GM12878 (cell line): ENCODE measurements around the gene PTCD2. TPM values are rescaled to one million over a fixed set of nuclear protein-coding genes. Genes with fewer than 3 reads are reported as not detected.

ENCODE experiments used
- ATAC-seq: fragments of 200-7000 bp; cut with Tn5 transposase; 3 replicates; pipeline ENCODE4 v1.9.1; 2020; ENCODE audit warnings: mild to moderate bottlenecking, moderate library complexity
- BruUV-seq: library from RNA; stranded (reverse); fragments of 400-500 nt; replicated peaks from 2 replicates; lab custom pipeline; 2021; lab: Mats Ljungman, UMichigan
- CTCF ChIA-PET: fragments of 300-600 bp; sonication (Branson Sonifier 250); formaldehyde crosslinking; extraction: SDS; loops from one replicate; lab custom pipeline; 2021; ENCODE audit warnings: inconsistent platforms; lab: Yijun Ruan, JAX
- POLR2A ChIA-PET: fragments of 350-600 bp; formaldehyde crosslinking; extraction: SDS; loops from one replicate; lab custom pipeline; 2021; ENCODE audit warnings: inconsistent platforms; lab: Charles Lee
- RAD21 ChIA-PET: fragments of 300-600 bp; sonication (Branson Sonifier 250); formaldehyde crosslinking; loops from one replicate; lab custom pipeline; 2023; ENCODE audit warnings: antibody characterized with exemption; ENCODE audit not compliant: unreplicated experiment; lab: Charles Lee
- SMC1A ChIA-PET: fragments of 300-600 bp; sonication (Branson Sonifier 250); formaldehyde crosslinking; loops from one replicate; lab custom pipeline; 2023; ENCODE audit not compliant: unreplicated experiment, uncharacterized antibody; lab: Charles Lee
- DNase-seq: peaks from one replicate; pipeline ENCODE4 v3.0.0-alpha.2; 2011; ENCODE audit warnings: low read depth, low spot score
- FAIRE-seq: peaks from 3 replicates; lab custom pipeline; 2011; peaks lifted over from hg19 to GRCh38; lab: Jason Lieb, UNC
- H2AFZ ChIP-seq: 2 replicates; pipeline ENCODE4 v1.6.0; 2011; ENCODE audit warnings: low read depth, low read length, control low read depth; ENCODE audit not compliant: control insufficient read depth
- H3K27ac ChIP-seq: 2 replicates; pipeline ENCODE4 v1.5.1; 2011; ENCODE audit warnings: control low read depth; ENCODE audit not compliant: control insufficient read depth, insufficient read depth
- H3K27me3 ChIP-seq, 2 experiments: replicated peaks in 1 of 2; 2 replicates each; pipeline versions ENCODE4 v1.6.0 to v1.6.1; 2011; ENCODE audit warnings: low read length in 1 of 2; ENCODE audit not compliant: control insufficient read depth in 2 of 2, insufficient read depth in 2 of 2
- H3K36me3 ChIP-seq, 2 experiments: 2 replicates each; pipeline ENCODE4 v1.5.1; 2011; ENCODE audit warnings: low read length in 1 of 2; ENCODE audit not compliant: control insufficient read depth in 2 of 2, insufficient read depth in 2 of 2
- H3K4me1 ChIP-seq: 2 replicates; pipeline ENCODE4 v1.6.1; 2011; ENCODE audit warnings: mild to moderate bottlenecking, low read length, moderate library complexity, mixed read lengths; ENCODE audit not compliant: control insufficient read depth, insufficient read depth
- H3K4me2 ChIP-seq: 2 replicates; pipeline ENCODE4 v1.6.0; 2011; ENCODE audit warnings: control low read depth; ENCODE audit not compliant: control insufficient read depth, insufficient read depth
- H3K4me3 ChIP-seq: fragments of 200-600 bp; sonication (generic); 2 replicates; pipeline ENCODE4 v1.5.1; 2016
- H3K79me2 ChIP-seq: 2 replicates; pipeline ENCODE4 v1.6.0; 2011; ENCODE audit warnings: low read length; ENCODE audit not compliant: control insufficient read depth, insufficient read depth
- H3K9ac ChIP-seq: 2 replicates; pipeline ENCODE4 v1.8.0; 2011; ENCODE audit warnings: low read length, control low read depth, mixed read lengths; ENCODE audit not compliant: control insufficient read depth, insufficient read depth
- H3K9me3 ChIP-seq: replicated peaks from 3 replicates; pipeline ENCODE4 v1.5.1; 2011; ENCODE audit warnings: mild to moderate bottlenecking, low read length; ENCODE audit not compliant: control insufficient read depth, insufficient read depth
- H4K20me1 ChIP-seq: 2 replicates; pipeline ENCODE4 v1.6.0; 2011; ENCODE audit not compliant: control insufficient read depth, insufficient read depth
- CREB1 ChIP-seq: IDR thresholded peaks from 2 replicates; pipeline ENCODE4 v1.6.1; 2012; ENCODE audit warnings: low read depth, mild to moderate bottlenecking, inconsistent platforms
- CUX1 ChIP-seq: IDR thresholded peaks from 2 replicates; pipeline ENCODE4 v1.6.1; 2012; ENCODE audit warnings: improper control_type of control experiment, low read depth, low read length; ENCODE audit not compliant: insufficient replicate concordance
- MEF2A ChIP-seq: IDR thresholded peaks from 2 replicates; pipeline ENCODE4 v1.6.1; 2011; ENCODE audit warnings: low read depth, mild to moderate bottlenecking, low read length, moderate library complexity; ENCODE audit not compliant: insufficient read depth
- MYB ChIP-seq: fragments of 150-350 bp; IDR thresholded peaks from 2 replicates; pipeline ENCODE4 v1.6.1; 2014; ENCODE audit warnings: mild to moderate bottlenecking, low read depth, low read length, borderline replicate concordance
- NFXL1 ChIP-seq: fragments of 450-650 bp; IDR thresholded peaks from 2 replicates; pipeline ENCODE4 v1.6.1; 2017; ENCODE audit warnings: antibody characterized with exemption, mild to moderate bottlenecking, borderline replicate concordance
- NFYA ChIP-seq: IDR thresholded peaks from 2 replicates; pipeline ENCODE4 v1.6.1; 2011; ENCODE audit warnings: low read depth, mild to moderate bottlenecking, low read length, improper control_type of control experiment, borderline replicate concordance
- NR2C1 ChIP-seq: fragments of 450-650 bp; IDR thresholded peaks from 2 replicates; pipeline ENCODE4 v1.6.1; 2017; ENCODE audit warnings: antibody characterized with exemption, mild to moderate bottlenecking, moderate library complexity
- NR2C2 ChIP-seq: IDR thresholded peaks from 2 replicates; pipeline ENCODE4 v1.6.1; 2011; ENCODE audit warnings: borderline replicate concordance, low read depth; ENCODE audit not compliant: control insufficient read depth, insufficient read length
- NRF1 ChIP-seq: conservative IDR thresholded peaks from 2 replicates; pipeline ENCODE4 v1.6.1; 2011; ENCODE audit warnings: mild to moderate bottlenecking, low read depth, low read length, improper control_type of control experiment
- POLR2A ChIP-seq: IDR thresholded peaks from 2 replicates; pipeline ENCODE4 v1.6.1; 2011; ENCODE audit warnings: low read depth, mild to moderate bottlenecking, low read length
- SMC3 ChIP-seq: IDR thresholded peaks from 2 replicates; pipeline ENCODE4 v1.6.1; 2011; ENCODE audit warnings: low read length, improper control_type of control experiment, borderline replicate concordance
- USF1 ChIP-seq: IDR thresholded peaks from 2 replicates; pipeline ENCODE4 v1.6.1; 2011; ENCODE audit warnings: borderline replicate concordance, low read depth, mild to moderate bottlenecking, moderate library complexity, mixed read lengths, low read length; ENCODE audit not compliant: insufficient read depth; ENCODE audit errors: extremely low read length
- USF2 ChIP-seq: IDR thresholded peaks from 2 replicates; pipeline ENCODE4 v1.6.1; 2011; ENCODE audit warnings: low read depth, low read length, improper control_type of control experiment, borderline replicate concordance
- YY1 ChIP-seq: IDR thresholded peaks from 2 replicates; pipeline ENCODE4 v1.6.1; 2011; ENCODE audit warnings: low read depth, mild to moderate bottlenecking, low read length
- ZNF622 ChIP-seq: fragments of 450-650 bp; IDR thresholded peaks from 2 replicates; pipeline ENCODE4 v1.6.1; 2017; ENCODE audit warnings: mild to moderate bottlenecking, inconsistent platforms
- WGBS: methylation state at CpG from one replicate; pipeline ENCODE4 v1.1.6; 2016; ENCODE audit warnings: low lambda C conversion rate; ENCODE audit not compliant: insufficient replicate concordance, insufficient coverage; ENCODE audit errors: missing lambda C conversion rate; 5-methylcytosine and 5-hydroxymethylcytosine counted together
- in situ Hi-C: fragments of 300-500 bp; cut with MboI; formaldehyde crosslinking; loops from 9 replicates; pipeline ENCODE4 v1.14.3; 2018; ENCODE audit warnings: mixed read lengths
- intact Hi-C: fragments of 100-400 bp; cut with micrococcal nuclease; formaldehyde crosslinking; loops from one replicate; pipeline ENCODE4 v1.14.2; 2022; ENCODE audit not compliant: unreplicated experiment
- polyA plus RNA-seq, 11 experiments: library from polyadenylated mRNA; depleted of rRNA in 4 of 11; unstranded in 6 of 11; stranded (reverse) in 5 of 11; fragments of >200 nt; fragmentation: Nextera tagmentation in 4 of 11; fragmentation: Illumina TruSeq in 1 of 11; extraction: Ambion mirVana in 4 of 11; extraction: Trizol in 1 of 11; gene quantifications; 1 replicate in 1 of 11; 2 replicates in 10 of 11; pipeline versions ENCODE4 v1.2.1 to v1.2.3, GENCODE V29; 2011 to 2016; ENCODE audit warnings: inconsistent platforms in 2 of 11, missing spikeins in 2 of 11, low read depth in 1 of 11
- total RNA-seq, 4 experiments: library from RNA; depleted of rRNA in 3 of 4; stranded (reverse); fragments of >200 nt in 3 of 4; fragmentation: Illumina TruSeq in 1 of 4; extraction: Trizol in 1 of 4; gene quantifications; 2 replicates each; pipeline versions ENCODE4 v1.2.1 to v1.2.3, GENCODE V29; 2013 to 2021

The PTCD2 gene
- total and polyA plus RNA-seq, 10 of the 15 experiments (the other 5 are each of a cell fraction or from before 2014, with no cell fraction given), result 8.7 to 15.0 (median 11.9) TPM

- WGBS, result under 1% methylated on average over 61 of the region's 76 CpGs
- H3K4me1 ChIP-seq, result peaks cover 22% of the 10 kb centered on the region
- in situ Hi-C loops, result loop anchor here (5.0 kb wide), 2 partner anchors 171 to 526 kb away; no protein-coding TSS in a partner anchor
- TF ChIP-seq USF2 (no peak), NR2C1 (no peak), SMC3 (peak; percentile 61), USF1 (no peak), POLR2A (peak; percentile 100), YY1 (peak; percentile 49; the same call in 1 of the 2 replicates), NRF1 (peak; percentile 53), ZNF622 (no peak), MYB (no peak), CUX1 (no peak), CREB1 (peak; percentile 74), NR2C2 (no peak), MEF2A (no peak), NFYA (no peak), NFXL1 (no peak)
Measured at GRCh38 chr5:72307968-72308852, 12.0 kb upstream of the PTCD2 start.

More at GRCh38 chr5:72307968-72308852, 12.0 kb upstream of the PTCD2 start:
- ChIA-PET CTCF (interaction anchor here (0.6 to 5.3 kb wide), 40 partner anchors 9 to 707 kb away, joined by 3 to 35 read pairs (median 5); partner anchors contain the start of genes MRPS27 and PTCD2), POLR2A (interaction anchor here (0.6 to 2.0 kb wide), 15 partner anchors 9 to 721 kb away, joined by 3 to 9 read pairs (median 4); partner anchors contain the start of genes MCCC2, MRPS27 and PTCD2), RAD21 (interaction anchor here (0.6 to 4.3 kb wide), 29 partner anchors 10 to 525 kb away, joined by 3 to 31 read pairs (median 4); partner anchors contain the start of genes MRPS27 and PTCD2), SMC1A (interaction anchor here (0.6 to 4.0 kb wide), 34 partner anchors 9 to 534 kb away, joined by 3 to 33 read pairs (median 4); partner anchors contain the start of genes MRPS27 and PTCD2)
- ATAC-seq (peak; percentile 95), FAIRE-seq (peak; percentile 91), DNase-seq (peak; percentile 94)
- H3K4me2 ChIP-seq, result peak overlapping the region; percentile 72
- peak overlapping the region; percentile 79 for H3K4me3 ChIP-seq
- TSS peak; percentile 71 for BruUV-seq
- H3K27me3 ChIP-seq, result no peaks in the 10 kb centered on the region
- H3K9me3 ChIP-seq, result no peaks in the 10 kb centered on the region
- peaks cover 40% of the 10 kb centered on the region for H3K79me2 ChIP-seq
- H2AFZ ChIP-seq, result peak overlapping the region; percentile 75
- no peaks in the 10 kb centered on the region for H4K20me1 ChIP-seq
- peaks cover 1 to 15% of the 10 kb centered on the region in 2 experiments; a peak in 2 of 4 replicates for H3K36me3 ChIP-seq
- H3K27ac ChIP-seq, result peak overlapping the region; percentile 97
- intact Hi-C loops, result loop anchor here (1.0 to 5.0 kb wide), 3 partner anchors 76 to 525 kb away; no protein-coding TSS in a partner anchor
- H3K9ac ChIP-seq, result peak overlapping the region; percentile 90
